HG03108 (cell line): ENCODE data around the gene CERS3.

Source experiments
- ATAC-seq: cut with Tn5 transposase; IDR thresholded peaks from one replicate; pipeline ENCODE4 v1.9.1; 2021; ENCODE audit warnings: moderate library complexity; ENCODE audit not compliant: unreplicated experiment

CERS3 gene

DNA sequence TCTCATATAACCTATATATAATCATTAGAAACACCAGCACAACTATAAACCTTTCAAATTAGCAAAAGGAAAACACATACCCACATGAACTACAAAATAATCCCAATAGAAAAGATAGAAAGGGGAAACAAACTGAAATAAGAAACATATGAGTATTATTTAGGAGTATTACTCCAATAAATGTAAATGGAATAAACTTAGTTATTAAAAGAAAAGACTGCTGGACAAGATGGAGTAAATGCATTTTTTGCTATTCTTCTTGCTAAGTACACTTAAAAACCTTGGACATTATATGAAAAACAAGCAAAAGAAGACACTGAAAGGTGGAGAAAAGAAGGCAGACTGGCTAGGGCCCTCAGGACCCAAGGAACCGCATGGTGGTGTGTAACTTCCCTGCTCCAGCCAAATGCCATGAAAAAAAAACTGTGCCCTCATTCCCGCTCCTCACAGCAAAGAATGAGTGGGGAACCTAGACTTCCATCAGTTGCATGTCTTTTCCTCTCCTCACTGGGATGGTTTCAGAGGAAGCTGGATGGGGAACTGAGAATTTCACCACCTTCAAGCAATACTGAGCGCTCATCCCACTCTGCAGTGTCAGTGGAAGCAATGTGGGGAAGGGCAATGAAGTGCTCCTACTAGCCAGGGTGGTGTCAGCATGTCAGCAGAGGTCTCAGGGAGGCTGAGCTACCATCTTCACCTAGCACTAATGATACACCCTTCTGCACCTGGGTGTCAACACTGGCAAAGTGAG, 143.3 kb downstream of the CERS3 start:
- ATAC-seq = no peak

DNA sequence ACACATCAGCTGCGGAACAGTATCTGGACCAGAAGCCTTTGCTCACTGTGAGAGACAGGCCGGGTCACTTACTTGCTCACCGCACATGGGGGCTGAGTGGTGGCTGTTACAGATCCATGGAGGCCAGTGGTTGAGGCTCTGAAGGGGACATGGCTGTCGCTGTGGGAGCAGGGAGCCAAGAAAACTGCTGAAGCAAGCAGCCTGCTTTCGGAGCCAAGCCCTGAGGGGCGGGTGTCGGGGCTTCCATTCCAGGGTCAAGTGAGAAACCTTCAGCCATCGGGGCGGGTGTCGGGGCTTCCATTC, 144.7 kb downstream of the CERS3 start:
- ATAC-seq = no peak

- ATAC-seq = no peak
Observed at GRCh38 chr15:100383302-100384107, 145.2 kb downstream of the CERS3 start.

- no peak for ATAC-seq
Observed at GRCh38 chr15:100373942-100374341, 154.8 kb downstream of the CERS3 start.

DNA sequence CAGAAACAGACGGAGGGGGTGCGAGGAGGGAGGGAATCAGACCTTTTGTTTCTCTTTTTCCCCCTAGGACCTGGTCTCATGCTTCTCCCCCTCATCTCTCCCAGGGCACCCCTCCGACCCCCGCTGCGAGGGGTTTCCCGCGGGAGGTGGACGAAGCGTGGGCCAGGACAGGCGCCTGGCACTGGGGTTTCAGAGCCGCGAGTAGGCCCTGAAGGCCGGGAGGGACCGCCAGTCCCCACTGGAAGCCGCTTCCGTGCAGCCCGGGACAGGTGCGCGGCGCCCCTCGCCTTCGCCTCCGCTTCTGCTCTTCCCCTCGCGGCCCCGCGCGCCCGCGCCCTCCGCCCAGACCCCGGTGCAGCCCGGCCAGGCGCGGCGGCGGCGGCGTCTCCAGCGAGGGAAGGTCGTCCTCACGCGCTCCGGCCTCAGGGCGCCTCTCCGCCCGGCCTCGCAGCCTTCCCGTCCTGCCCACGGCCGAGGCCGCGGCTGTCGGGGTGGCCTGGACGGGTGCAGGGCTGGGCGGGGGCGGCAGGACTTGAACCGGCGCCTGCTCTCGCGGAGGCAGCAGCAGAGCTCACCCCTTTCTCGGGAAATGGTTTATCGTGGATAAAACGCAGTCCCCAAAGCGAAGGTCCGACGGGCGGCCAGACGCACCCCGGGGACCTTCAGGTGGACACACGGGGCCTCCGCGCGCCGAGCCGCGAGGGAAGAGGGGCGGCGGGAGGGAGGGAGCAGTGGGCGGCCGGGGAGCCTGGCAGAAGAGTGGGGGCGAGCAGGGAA, 155.4 kb downstream of the CERS3 start:
- ATAC-seq = no peak

GRCh38 chr15:100372739-100373119, 156.0 kb downstream of the CERS3 start:
- no peak for ATAC-seq

GRCh38 chr15:100355342-100355741, 173.4 kb downstream of the CERS3 start:
- no peak for ATAC-seq

DNA sequence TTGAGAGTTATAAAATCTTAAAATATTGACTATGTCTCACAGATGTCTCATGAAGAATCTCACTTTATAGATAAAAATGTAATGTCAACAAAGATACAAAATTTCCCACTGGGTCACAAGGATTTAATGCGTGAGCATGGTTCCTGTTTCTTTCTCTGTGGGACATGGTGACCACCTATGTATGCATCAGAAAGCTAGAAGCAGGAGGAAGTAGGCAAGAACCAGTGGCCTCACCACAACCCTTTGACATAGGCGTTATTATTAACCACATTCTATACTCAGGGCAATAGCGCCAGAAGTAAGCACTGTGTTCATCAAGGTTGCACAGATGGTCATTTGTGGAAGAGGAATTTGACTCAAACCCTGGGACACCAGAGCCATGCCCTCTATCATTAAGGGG, 175.3 kb downstream of the CERS3 start:
- ATAC-seq = no peak

- ATAC-seq = no peak
Observed at GRCh38 chr15:100350434-100351226, 178.1 kb downstream of the CERS3 start.
